ENCODE measurements around the gene ZNF793. TPM values are rescaled to one million over a fixed set of nuclear protein-coding genes. Genes with fewer than 3 reads are reported as not detected.

Gene ZNF793
- total and polyA plus RNA-seq, 2 experiments from 2014 or later = 8.0 to 11.4 TPM

GRCh38 chr19:37511821-37512220 is 5.1 kb downstream of the ZNF793 start:
- H3K9me3 Mint-ChIP-seq = no peaks in the 10 kb centered on the region

More at GRCh38 chr19:37511821-37512220, 5.1 kb downstream of the ZNF793 start:
- H3K9me2 ChIP-seq (ENCODE audit: insufficient read depth) = no peaks in the 10 kb centered on the region
- H3F3A ChIP-seq (replicated peaks; ENCODE audit: low read depth) = no peaks in the 10 kb centered on the region
- no peaks in the 10 kb centered on the region; the same call in 1 of the 2 replicates for H3K4me1 ChIP-seq (ENCODE audit: insufficient read depth)
- peaks cover 14% of the 10 kb centered on the region; the same call in 1 of the 2 replicates for H3K79me2 ChIP-seq (replicated peaks; ENCODE audit: insufficient read depth)
- Mint-ChIP-seq H3K36me3 (ENCODE audit: low read depth) (peaks cover 59% of the 10 kb centered on the region), H3K4me1 (peaks cover 3% of the 10 kb centered on the region; the same call in 2 of the 3 replicates), H3K27me3 (ENCODE audit: insufficient read depth, low read depth, poor library complexity) (no peaks in the 10 kb centered on the region), H3K4me3 (no peak overlapping the region), H3K27ac (no peak overlapping the region)
- no peak overlapping the region for H2AFZ ChIP-seq
- no peaks in the 10 kb centered on the region for H3K27me3 ChIP-seq (ENCODE audit: insufficient read depth)
- DNase-seq (ENCODE audit: low spot score) = no peak
- H3K4me3 ChIP-seq = no peak overlapping the region
- no peaks in the 10 kb centered on the region for H4K20me1 ChIP-seq (replicated peaks; ENCODE audit: insufficient read depth)
- TF ChIP-seq ZNF331 (CRISPR knock-in tag; IDR thresholded peaks at IDR 0.05; ENCODE audit: low read depth) (no peak), CTCF (conservative IDR thresholded peaks at IDR 0.05; ENCODE audit: low read depth in 2 of 2) (no peak), REST (IDR thresholded peaks at IDR 0.05; ENCODE audit: unreplicated experiment) (no peak), ZNF114 (CRISPR knock-in tag; IDR thresholded peaks at IDR 0.05) (no peak), POLR2AphosphoS5 (IDR thresholded peaks at IDR 0.05; ENCODE audit: low read depth) (no peak), JUNB (IDR thresholded peaks at IDR 0.05; ENCODE audit: unreplicated experiment) (no peak), STAT1 (IDR thresholded peaks at IDR 0.05; ENCODE audit: unreplicated experiment) (no peak), ZNF462 (CRISPR knock-in tag; IDR thresholded peaks at IDR 0.05) (no peak), NANOG (IDR thresholded peaks at IDR 0.05; ENCODE audit: borderline replicate concordance) (no peak)
- H3K27ac ChIP-seq (ENCODE audit: low read depth) = no peak overlapping the region
- no peak for ATAC-seq
- H3K36me3 ChIP-seq (ENCODE audit: insufficient read depth) = no peaks in the 10 kb centered on the region; the same call in 1 of the 2 replicates
- no peak overlapping the region for H3K4me2 ChIP-seq

All from GM23338 (cell line).